Activated CD4-positive, alpha-beta memory T cell treated with anti-CD3 and anti-CD28 coated beads, Interleukin-2, amount 10 ng/mL, durations not matched to agents 7 days and 5 days (primary cell): ENCODE measurements around the gene SH3YL1. TPM values are rescaled to one million over a fixed set of nuclear protein-coding genes. Genes with fewer than 3 reads are reported as not detected.

Experiments used
- CTCF ChIA-PET: fragments of 350-600 bp; sonication (Branson Sonifier 250); formaldehyde crosslinking; loops from one replicate; lab custom pipeline; 2021; ENCODE audit warnings: antibody characterized with exemption, inconsistent platforms; lab: Charles Lee
- POLR2A ChIA-PET: fragments of 350-600 bp; sonication (Branson Sonifier 250); formaldehyde crosslinking; loops from one replicate; lab custom pipeline; 2021; ENCODE audit warnings: antibody characterized with exemption; lab: Charles Lee
- DNase-seq: peaks from one replicate; pipeline ENCODE4 v3.0.0-alpha.2; 2020
- H3K27ac Mint-ChIP-seq: one replicate; pipeline ENCODE4 v1.8.0; 2021; ENCODE audit warnings: mild to moderate bottlenecking, mixed read lengths
- H3K27me3 Mint-ChIP-seq: one replicate; pipeline ENCODE4 v1.8.0; 2021; ENCODE audit warnings: mixed read lengths
- H3K36me3 Mint-ChIP-seq: one replicate; pipeline ENCODE4 v1.8.0; 2021; ENCODE audit warnings: low read depth, mixed read lengths
- H3K4me1 Mint-ChIP-seq: one replicate; pipeline ENCODE4 v1.8.0; 2021; ENCODE audit warnings: mixed read lengths
- H3K4me3 Mint-ChIP-seq: one replicate; pipeline ENCODE4 v1.8.0; 2021; ENCODE audit warnings: mild to moderate bottlenecking, mixed read lengths
- H3K9me3 Mint-ChIP-seq: one replicate; pipeline ENCODE4 v1.8.0; 2021; ENCODE audit warnings: mixed read lengths
- total RNA-seq, 2 experiments: library from RNA; stranded (reverse); gene quantifications; one replicate each; pipeline ENCODE4 v1.2.3, GENCODE V29; 2021

SH3YL1 gene
- total RNA-seq, 2 experiments from 2014 or later = 15.8 to 18.0 TPM

- Mint-ChIP-seq H3K9me3 (peaks cover 6% of the 10 kb centered on the region), H3K27ac (no peak overlapping the region), H3K36me3 (peaks cover 2% of the 10 kb centered on the region), H3K4me1 (peaks cover 8% of the 10 kb centered on the region), H3K27me3 (no peaks in the 10 kb centered on the region), H3K4me3 (no peak overlapping the region)
- ChIA-PET POLR2A (no interaction called here), CTCF (interaction anchor here (1.7 to 2.4 kb wide), 2 partner anchors 12 to 14 kb away, joined by 4 to 9 read pairs; no protein-coding TSS in a partner anchor)
- no peak for DNase-seq
Observed at GRCh38 chr2:260507-261161, 3.2 kb downstream of the SH3YL1 start.

GRCh38 chr2:259789-260331 is 4.0 kb downstream of the SH3YL1 start:
- CTCF ChIA-PET = interaction anchor here (1.7 kb wide), 1 partner anchor 11 kb away, joined by 4 read pairs; no protein-coding TSS in a partner anchor
- peaks cover 6% of the 10 kb centered on the region for H3K4me1 Mint-ChIP-seq
- H3K9me3 Mint-ChIP-seq = peaks cover 6% of the 10 kb centered on the region
- no peaks in the 10 kb centered on the region for H3K27me3 Mint-ChIP-seq
- peaks cover 2% of the 10 kb centered on the region for H3K36me3 Mint-ChIP-seq
- no peak for DNase-seq
- no peak overlapping the region for H3K4me3 Mint-ChIP-seq
- H3K27ac Mint-ChIP-seq = no peak overlapping the region
- POLR2A ChIA-PET = no interaction called here

GRCh38 chr2:258933-259332 is 4.9 kb downstream of the SH3YL1 start:
- POLR2A ChIA-PET = no interaction called here
- CTCF ChIA-PET = interaction anchor here (0.6 to 2.6 kb wide), 2 partner anchors 12 to 14 kb away, joined by 3 to 7 read pairs; no protein-coding TSS in a partner anchor

GRCh38 chr2:257842-258241 is 6.0 kb downstream of the SH3YL1 start:
- Mint-ChIP-seq H3K27me3 (no peaks in the 10 kb centered on the region), H3K4me1 (peaks cover 2% of the 10 kb centered on the region), H3K4me3 (no peak overlapping the region), H3K36me3 (peaks cover 2% of the 10 kb centered on the region), H3K9me3 (peaks cover 6% of the 10 kb centered on the region), H3K27ac (no peak overlapping the region)
- POLR2A ChIA-PET = interaction anchor here (0.6 kb wide), 1 partner anchor 177 kb away, joined by 4 read pairs; no protein-coding TSS in a partner anchor
- no peak for DNase-seq
- CTCF ChIA-PET = interaction anchor here (1.1 to 2.6 kb wide), 2 partner anchors 8 to 11 kb away, joined by 3 to 7 read pairs; no protein-coding TSS in a partner anchor

More at GRCh38 chr2:258933-259332, 4.9 kb downstream of the SH3YL1 start:
- Mint-ChIP-seq H3K27ac (no peak overlapping the region), H3K36me3 (peaks cover 2% of the 10 kb centered on the region), H3K4me1 (peaks cover 6% of the 10 kb centered on the region), H3K4me3 (no peak overlapping the region), H3K9me3 (peaks cover 6% of the 10 kb centered on the region), H3K27me3 (no peaks in the 10 kb centered on the region)
- no peak for DNase-seq

- Mint-ChIP-seq H3K4me1 (no peaks in the 10 kb centered on the region), H3K36me3 (peaks cover 2% of the 10 kb centered on the region), H3K4me3 (no peak overlapping the region), H3K9me3 (peaks cover 6% of the 10 kb centered on the region), H3K27ac (no peak overlapping the region), H3K27me3 (no peaks in the 10 kb centered on the region)
- CTCF ChIA-PET = interaction anchor here (1.1 to 2.6 kb wide), 2 partner anchors 8 to 11 kb away, joined by 3 to 7 read pairs; no protein-coding TSS in a partner anchor
- POLR2A ChIA-PET = no interaction called here
- DNase-seq = no peak
Observed at GRCh38 chr2:257429-257828, 6.4 kb downstream of the SH3YL1 start.

- CTCF ChIA-PET = interaction anchor here (2.1 kb wide), 1 partner anchor 10 kb away, joined by 10 read pairs; no protein-coding TSS in a partner anchor
- H3K27ac Mint-ChIP-seq = no peak overlapping the region
Observed at GRCh38 chr2:256094-256493, 7.7 kb downstream of the SH3YL1 start.

GRCh38 chr2:255195-255594 is 8.6 kb downstream of the SH3YL1 start:
- no peaks in the 10 kb centered on the region for H3K4me1 Mint-ChIP-seq
- no peak overlapping the region for H3K27ac Mint-ChIP-seq
- H3K27me3 Mint-ChIP-seq = no peaks in the 10 kb centered on the region
- ChIA-PET POLR2A (no interaction called here), CTCF (interaction anchor here (2.1 kb wide), 1 partner anchor 9 kb away, joined by 10 read pairs; no protein-coding TSS in a partner anchor)
- H3K36me3 Mint-ChIP-seq = peaks cover 2% of the 10 kb centered on the region
- no peak overlapping the region for H3K4me3 Mint-ChIP-seq
- peaks cover 6% of the 10 kb centered on the region for H3K9me3 Mint-ChIP-seq
- DNase-seq = no peak

More at GRCh38 chr2:256094-256493, 7.7 kb downstream of the SH3YL1 start:
- Mint-ChIP-seq H3K4me3 (no peak overlapping the region), H3K9me3 (peaks cover 6% of the 10 kb centered on the region), H3K36me3 (peaks cover 2% of the 10 kb centered on the region), H3K27me3 (no peaks in the 10 kb centered on the region), H3K4me1 (no peaks in the 10 kb centered on the region)
- POLR2A ChIA-PET = no interaction called here
- DNase-seq = no peak

GRCh38 chr2:254241-254640 is 9.6 kb downstream of the SH3YL1 start:
- Mint-ChIP-seq H3K4me3 (no peak overlapping the region), H3K9me3 (peaks cover 6% of the 10 kb centered on the region), H3K4me1 (no peaks in the 10 kb centered on the region), H3K36me3 (peaks cover 2% of the 10 kb centered on the region), H3K27ac (no peak overlapping the region), H3K27me3 (no peaks in the 10 kb centered on the region)
- ChIA-PET CTCF (interaction anchor here (2.1 kb wide), 1 partner anchor 8 kb away, joined by 10 read pairs; no protein-coding TSS in a partner anchor), POLR2A (interaction anchor here (1.3 kb wide), 1 partner anchor 14 kb away, joined by 3 read pairs; no protein-coding TSS in a partner anchor)
- DNase-seq = no peak

GRCh38 chr2:253202-253638 is 10.6 kb downstream of the SH3YL1 start:
- Mint-ChIP-seq H3K27ac (no peak overlapping the region), H3K9me3 (peaks cover 4% of the 10 kb centered on the region)
- CTCF ChIA-PET = no interaction called here

GRCh38 chr2:252001-252602 is 11.7 kb downstream of the SH3YL1 start:
- Mint-ChIP-seq H3K27me3 (no peaks in the 10 kb centered on the region), H3K4me3 (no peak overlapping the region), H3K9me3 (no peaks in the 10 kb centered on the region), H3K36me3 (no peaks in the 10 kb centered on the region), H3K27ac (no peak overlapping the region), H3K4me1 (no peaks in the 10 kb centered on the region)
- ChIA-PET POLR2A (no interaction called here), CTCF (no interaction called here)
- DNase-seq = no peak

More at GRCh38 chr2:253202-253638, 10.6 kb downstream of the SH3YL1 start:
- no peak for DNase-seq
- POLR2A ChIA-PET = no interaction called here
- Mint-ChIP-seq H3K4me3 (no peak overlapping the region), H3K27me3 (no peaks in the 10 kb centered on the region), H3K4me1 (no peaks in the 10 kb centered on the region), H3K36me3 (peaks cover under 1% of the 10 kb centered on the region)

- POLR2A ChIA-PET = no interaction called here
- Mint-ChIP-seq H3K27ac (no peak overlapping the region), H3K36me3 (no peaks in the 10 kb centered on the region), H3K4me1 (peaks cover 3% of the 10 kb centered on the region), H3K27me3 (no peaks in the 10 kb centered on the region), H3K4me3 (no peak overlapping the region), H3K9me3 (no peaks in the 10 kb centered on the region)
- CTCF ChIA-PET = interaction anchor here (1.6 kb wide), 1 partner anchor 8 kb away, joined by 3 read pairs; no protein-coding TSS in a partner anchor
- no peak for DNase-seq
Observed at GRCh38 chr2:249538-250042, 14.2 kb downstream of the SH3YL1 start.

GRCh38 chr2:248724-249123 is 15.1 kb downstream of the SH3YL1 start:
- H3K4me1 Mint-ChIP-seq = peaks cover 3% of the 10 kb centered on the region
- ChIA-PET POLR2A (no interaction called here), CTCF (interaction anchor here (1.0 to 1.6 kb wide), 2 partner anchors 9 to 12 kb away, joined by 3 to 4 read pairs; no protein-coding TSS in a partner anchor)
- H3K4me3 Mint-ChIP-seq = no peak overlapping the region
- no peak overlapping the region for H3K27ac Mint-ChIP-seq
- DNase-seq = no peak
- H3K36me3 Mint-ChIP-seq = no peaks in the 10 kb centered on the region
- H3K9me3 Mint-ChIP-seq = no peaks in the 10 kb centered on the region
- no peaks in the 10 kb centered on the region for H3K27me3 Mint-ChIP-seq
